Activated T-helper 1 cell treated with anti-CD3 and anti-CD28 coated beads, Interleukin-12 subunit alpha, Interleukin-12 subunit beta, Interleukin-2, Interleukin-4 antibody, amounts not matched to agents 30 ng/mL and 10 ng/mL and 1 ng/mL, durations not matched to agents 14 hours and 24 hours and 36 hours (primary cell): ENCODE measurements around the gene MEX3C. TPM values are rescaled to one million over a fixed set of nuclear protein-coding genes. Genes with fewer than 3 reads are reported as not detected.

Source experiments
- DNase-seq: peaks from one replicate; pipeline ENCODE4 v3.0.0; 2021; ENCODE audit warnings: low spot score
- H3K27ac Mint-ChIP-seq: one replicate; pipeline ENCODE4 v1.8.0; 2021; ENCODE audit warnings: mild to moderate bottlenecking, mixed read lengths
- H3K27me3 Mint-ChIP-seq: one replicate; pipeline ENCODE4 v1.8.0; 2022; ENCODE audit warnings: mild to moderate bottlenecking, moderate library complexity, mixed read lengths; ENCODE audit not compliant: insufficient read depth
- H3K36me3 Mint-ChIP-seq: one replicate; pipeline ENCODE4 v1.8.0; 2021; ENCODE audit warnings: low read depth, mixed read lengths
- H3K4me1 Mint-ChIP-seq: one replicate; pipeline ENCODE4 v1.8.0; 2021; ENCODE audit warnings: low read depth, mixed read lengths
- H3K4me3 Mint-ChIP-seq: one replicate; pipeline ENCODE4 v1.8.0; 2021; ENCODE audit warnings: mild to moderate bottlenecking, moderate library complexity, mixed read lengths
- H3K9me3 Mint-ChIP-seq: one replicate; pipeline ENCODE4 v1.8.0; 2021; ENCODE audit warnings: mixed read lengths
- intact Hi-C: fragments of 100-400 bp; cut with micrococcal nuclease; formaldehyde crosslinking; loops from one replicate; pipeline ENCODE4 v1.15.1; 2024
- total RNA-seq: library from RNA; stranded (reverse); gene quantifications from 2 replicates; pipeline ENCODE4 v1.2.3, GENCODE V29; 2022

MEX3C gene
- total RNA-seq, 1 donor from 2014 or later: 68.0 TPM

DNA sequence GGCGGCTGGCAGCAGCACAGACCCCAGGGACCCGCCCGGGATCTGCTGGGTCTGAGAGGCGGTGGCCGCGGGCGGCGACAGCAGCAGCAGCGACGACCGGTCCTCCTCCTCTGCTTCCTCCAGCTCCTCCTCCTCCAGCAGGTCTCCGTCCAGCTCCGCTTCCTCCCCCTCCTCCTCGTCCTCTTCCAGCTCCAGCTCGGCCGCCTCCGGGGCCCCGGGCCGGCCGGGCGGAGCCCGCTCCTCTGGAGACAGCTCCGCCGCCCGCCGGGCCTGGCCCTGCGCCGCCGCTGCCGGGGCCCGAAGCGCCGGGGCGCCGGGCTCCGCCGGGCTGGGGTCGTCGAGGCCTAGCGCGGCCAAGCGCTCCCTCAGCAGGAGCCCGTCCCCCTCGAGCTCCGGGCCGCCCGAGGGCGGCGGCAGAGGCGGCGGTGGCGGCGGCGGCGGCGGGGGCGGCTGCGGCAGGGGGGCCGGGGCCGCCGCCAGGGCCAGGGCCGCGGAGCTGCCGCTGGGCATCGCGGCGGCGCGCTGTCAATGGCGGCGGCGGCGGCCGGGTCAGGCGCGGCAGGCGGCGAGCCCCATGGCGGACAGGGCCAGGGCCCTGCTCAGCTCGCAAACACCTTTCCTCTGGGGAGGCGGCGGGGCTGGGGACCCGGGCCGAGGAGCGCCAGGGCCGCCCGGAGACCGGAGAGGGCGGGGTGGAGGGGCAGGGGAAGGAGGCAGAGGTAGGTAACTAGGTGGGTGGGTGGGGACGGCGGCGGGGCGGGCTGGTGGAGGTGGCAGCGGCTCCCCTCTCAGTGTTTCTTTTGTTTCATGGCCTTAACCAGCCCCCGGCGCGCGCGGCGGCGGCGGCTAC is 445 bp downstream of the MEX3C start:
- Mint-ChIP-seq H3K9me3 (no peaks in the 10 kb centered on the region), H3K27ac (peak overlapping the region; percentile 99), H3K36me3 (peaks cover 21% of the 10 kb centered on the region), H3K27me3 (no peaks in the 10 kb centered on the region), H3K4me1 (peaks cover 37% of the 10 kb centered on the region), H3K4me3 (peak overlapping the region; percentile 96)
- intact Hi-C loops: loop anchor here (1.0 to 5.0 kb wide), 14 partner anchors 9 to 1704 kb away; partner anchors contain the start of genes ACAA2, CXXC1, ELAC1 and MRO
- no peak for DNase-seq

GRCh38 chr18:51196118-51196810 is 1.2 kb downstream of the MEX3C start:
- Mint-ChIP-seq H3K27me3 (no peaks in the 10 kb centered on the region), H3K4me3 (peak overlapping the region; percentile 96), H3K27ac (peak overlapping the region; percentile 96), H3K36me3 (peaks cover 23% of the 10 kb centered on the region), H3K4me1 (peaks cover 44% of the 10 kb centered on the region), H3K9me3 (no peaks in the 10 kb centered on the region)
- intact Hi-C loops: loop anchor here (2.0 to 5.0 kb wide), 8 partner anchors 85 to 1703 kb away; partner anchors contain the start of genes ACAA2, CXXC1, ELAC1 and MRO
- DNase-seq: peak; percentile 34

DNA sequence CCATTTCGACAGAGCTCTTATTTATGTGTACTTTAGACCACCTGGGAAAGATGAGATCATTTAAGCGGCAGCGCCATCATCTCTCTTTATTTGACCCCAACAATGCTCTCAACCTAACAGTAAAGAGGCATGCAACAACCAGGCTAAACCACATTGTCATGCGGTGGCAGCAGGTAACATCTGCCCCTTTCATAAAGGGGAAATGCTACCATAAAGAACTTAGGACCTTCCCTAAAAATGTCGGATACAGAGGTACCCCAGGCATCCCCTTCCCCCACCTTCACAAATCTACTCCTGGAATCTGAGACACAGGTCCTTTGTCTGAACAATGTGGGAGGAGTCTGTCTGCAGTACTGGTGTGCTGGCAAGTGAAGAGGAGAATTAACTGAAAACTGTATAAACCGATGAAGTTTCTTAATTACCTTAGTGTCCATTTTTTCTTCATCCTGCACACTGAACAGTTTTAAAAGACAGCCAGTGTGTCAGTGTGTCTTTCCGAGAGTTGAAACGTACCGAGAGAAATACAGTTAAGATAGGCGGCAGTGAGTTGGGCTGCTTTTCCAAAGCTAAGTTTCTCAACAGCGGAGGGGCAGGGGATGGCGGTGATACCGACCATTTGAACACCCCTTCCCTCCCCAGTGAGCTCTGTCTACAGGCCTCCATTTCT is 1.9 kb downstream of the MEX3C start:
- H3K4me1 Mint-ChIP-seq: peaks cover 51% of the 10 kb centered on the region
- peak overlapping the region; percentile 96 for H3K27ac Mint-ChIP-seq
- peaks cover 27% of the 10 kb centered on the region for H3K36me3 Mint-ChIP-seq
- no peaks in the 10 kb centered on the region for H3K9me3 Mint-ChIP-seq
- intact Hi-C loops: loop anchor here (2.0 to 5.0 kb wide), 8 partner anchors 85 to 1703 kb away; partner anchors contain the start of genes ACAA2, CXXC1, ELAC1 and MRO
- peak; percentile 18 for DNase-seq
- no peaks in the 10 kb centered on the region for H3K27me3 Mint-ChIP-seq
- H3K4me3 Mint-ChIP-seq: peak overlapping the region; percentile 96

DNA sequence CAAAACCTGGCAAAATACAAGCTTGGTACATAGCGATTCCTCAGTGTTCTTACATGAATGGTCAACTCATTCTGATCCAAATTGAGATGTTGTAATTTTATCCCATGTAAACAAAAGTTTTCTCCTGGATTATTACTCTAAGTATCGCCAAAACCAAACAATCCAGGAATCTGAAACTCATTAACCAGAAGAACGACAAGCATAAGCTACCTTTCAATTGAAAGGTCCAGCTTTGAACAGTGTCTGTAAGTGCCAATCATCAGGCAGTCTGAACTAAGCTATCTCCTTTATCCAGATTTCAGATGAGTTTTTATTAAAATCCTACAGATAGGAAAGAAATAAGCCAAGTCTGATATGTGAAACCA is 2.4 kb downstream of the MEX3C start:
- peak overlapping the region; percentile 96 for H3K4me3 Mint-ChIP-seq
- DNase-seq: no peak
- H3K9me3 Mint-ChIP-seq: no peaks in the 10 kb centered on the region
- peaks cover 27% of the 10 kb centered on the region for H3K36me3 Mint-ChIP-seq
- peaks cover 54% of the 10 kb centered on the region for H3K4me1 Mint-ChIP-seq
- intact Hi-C loops: loop anchor here (5.0 kb wide), 6 partner anchors 143 to 1383 kb away; partner anchors contain the start of genes ACAA2, CXXC1, ELAC1 and MRO
- peak overlapping the region; percentile 96 for H3K27ac Mint-ChIP-seq
- H3K27me3 Mint-ChIP-seq: no peaks in the 10 kb centered on the region

DNA sequence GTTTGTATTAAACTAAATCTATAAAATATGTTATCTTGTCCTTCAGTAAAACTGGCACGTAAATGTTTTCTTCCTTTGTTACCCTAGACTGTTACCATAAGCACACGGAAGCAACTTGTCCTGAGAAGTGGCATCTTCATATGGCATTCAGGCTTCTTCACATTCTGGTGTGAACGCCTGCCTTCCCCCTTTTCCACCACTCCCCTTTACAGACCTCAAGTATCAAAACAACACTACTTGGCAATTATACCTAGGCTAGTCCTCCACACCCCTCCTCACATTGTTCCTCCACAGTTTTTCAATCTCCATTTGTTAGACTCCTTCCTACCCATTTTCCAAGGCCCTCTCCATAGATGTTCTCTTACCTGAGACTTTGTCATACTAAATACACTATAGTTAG is 2.9 kb downstream of the MEX3C start:
- Mint-ChIP-seq H3K27me3 (no peaks in the 10 kb centered on the region), H3K4me3 (peak overlapping the region; percentile 96), H3K9me3 (no peaks in the 10 kb centered on the region), H3K36me3 (peaks cover 27% of the 10 kb centered on the region), H3K4me1 (peaks cover 57% of the 10 kb centered on the region), H3K27ac (peak overlapping the region; percentile 96)
- no peak for DNase-seq
- intact Hi-C loops: loop anchor here (1.0 to 5.0 kb wide), 7 partner anchors 43 to 1382 kb away; partner anchors contain the start of genes ACAA2, CXXC1, ELAC1 and MRO

DNA sequence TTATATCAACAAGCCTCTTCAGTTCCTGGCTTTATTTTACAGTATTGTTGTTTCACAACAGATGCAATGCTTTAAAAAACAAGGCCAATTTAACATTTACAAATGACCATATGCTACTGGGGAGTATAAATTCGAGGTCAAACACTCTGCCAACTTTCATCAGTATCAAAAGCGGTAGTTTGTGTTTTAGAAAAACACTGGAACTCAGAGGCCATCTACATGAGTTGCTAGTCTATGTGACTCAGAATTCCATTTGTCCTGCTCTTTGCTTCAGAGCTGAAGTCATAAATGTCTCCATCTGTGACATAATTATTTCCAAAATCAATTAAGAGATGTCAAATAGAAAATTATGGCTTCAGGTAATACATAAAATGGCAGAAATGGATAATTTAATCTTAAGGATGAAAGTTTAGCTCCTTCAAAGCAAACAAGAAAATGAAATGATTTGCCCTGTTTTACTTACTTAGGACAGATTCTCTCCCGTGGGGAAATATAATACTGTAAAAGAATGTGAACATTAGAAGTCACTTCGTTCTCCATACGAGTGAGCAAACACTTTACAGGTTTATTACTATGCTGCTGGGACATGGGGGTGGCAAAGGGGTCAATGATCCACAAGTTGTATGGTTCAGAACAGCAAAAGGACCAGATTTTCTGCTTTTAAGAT is 3.7 kb downstream of the MEX3C start:
- intact Hi-C loops: loop anchor here (1.0 kb wide), 1 partner anchor 42 kb away; no protein-coding TSS in a partner anchor
- Mint-ChIP-seq H3K36me3 (peaks cover 25% of the 10 kb centered on the region), H3K4me1 (peaks cover 58% of the 10 kb centered on the region)

GRCh38 chr18:51192696-51193095 is 4.8 kb downstream of the MEX3C start:
- intact Hi-C loops: loop anchor here (1.0 kb wide), 1 partner anchor 9 kb away; no protein-coding TSS in a partner anchor
- Mint-ChIP-seq H3K27me3 (no peaks in the 10 kb centered on the region), H3K36me3 (peaks cover 28% of the 10 kb centered on the region), H3K4me1 (peaks cover 67% of the 10 kb centered on the region), H3K4me3 (peak overlapping the region; percentile 60), H3K27ac (peak overlapping the region; percentile 71), H3K9me3 (no peaks in the 10 kb centered on the region)
- no peak for DNase-seq

More for the DNA sequence above, 3.7 kb downstream of the MEX3C start:
- no peak for DNase-seq
- H3K9me3 Mint-ChIP-seq: no peaks in the 10 kb centered on the region
- no peak overlapping the region for H3K27ac Mint-ChIP-seq
- no peaks in the 10 kb centered on the region for H3K27me3 Mint-ChIP-seq
- peak overlapping the region; percentile 75 for H3K4me3 Mint-ChIP-seq

GRCh38 chr18:51192026-51192425 is 5.5 kb downstream of the MEX3C start:
- Mint-ChIP-seq H3K36me3 (peaks cover 30% of the 10 kb centered on the region), H3K9me3 (no peaks in the 10 kb centered on the region), H3K4me1 (peaks cover 74% of the 10 kb centered on the region), H3K4me3 (no peak overlapping the region), H3K27ac (no peak overlapping the region), H3K27me3 (no peaks in the 10 kb centered on the region)
- intact Hi-C loops: loop anchor here (1.0 kb wide), 1 partner anchor 9 kb away; no protein-coding TSS in a partner anchor
- no peak for DNase-seq

GRCh38 chr18:51191128-51191717 is 6.3 kb downstream of the MEX3C start:
- Mint-ChIP-seq H3K9me3 (no peaks in the 10 kb centered on the region), H3K27ac (peak overlapping the region; percentile 49), H3K4me3 (peak overlapping the region; percentile 9)

GRCh38 chr18:51190000-51190399 is 7.5 kb downstream of the MEX3C start:
- Mint-ChIP-seq H3K27ac (no peak overlapping the region), H3K36me3 (peaks cover 33% of the 10 kb centered on the region), H3K4me3 (no peak overlapping the region), H3K27me3 (no peaks in the 10 kb centered on the region), H3K4me1 (peaks cover 78% of the 10 kb centered on the region), H3K9me3 (no peaks in the 10 kb centered on the region)
- no peak for DNase-seq
- intact Hi-C loops: no loop called here

More at GRCh38 chr18:51191128-51191717, 6.3 kb downstream of the MEX3C start:
- no peak for DNase-seq
- intact Hi-C loops: loop anchor here (1.0 kb wide), 1 partner anchor 37 kb away; no protein-coding TSS in a partner anchor
- H3K36me3 Mint-ChIP-seq: peaks cover 34% of the 10 kb centered on the region
- H3K27me3 Mint-ChIP-seq: no peaks in the 10 kb centered on the region
- peaks cover 82% of the 10 kb centered on the region for H3K4me1 Mint-ChIP-seq

DNA sequence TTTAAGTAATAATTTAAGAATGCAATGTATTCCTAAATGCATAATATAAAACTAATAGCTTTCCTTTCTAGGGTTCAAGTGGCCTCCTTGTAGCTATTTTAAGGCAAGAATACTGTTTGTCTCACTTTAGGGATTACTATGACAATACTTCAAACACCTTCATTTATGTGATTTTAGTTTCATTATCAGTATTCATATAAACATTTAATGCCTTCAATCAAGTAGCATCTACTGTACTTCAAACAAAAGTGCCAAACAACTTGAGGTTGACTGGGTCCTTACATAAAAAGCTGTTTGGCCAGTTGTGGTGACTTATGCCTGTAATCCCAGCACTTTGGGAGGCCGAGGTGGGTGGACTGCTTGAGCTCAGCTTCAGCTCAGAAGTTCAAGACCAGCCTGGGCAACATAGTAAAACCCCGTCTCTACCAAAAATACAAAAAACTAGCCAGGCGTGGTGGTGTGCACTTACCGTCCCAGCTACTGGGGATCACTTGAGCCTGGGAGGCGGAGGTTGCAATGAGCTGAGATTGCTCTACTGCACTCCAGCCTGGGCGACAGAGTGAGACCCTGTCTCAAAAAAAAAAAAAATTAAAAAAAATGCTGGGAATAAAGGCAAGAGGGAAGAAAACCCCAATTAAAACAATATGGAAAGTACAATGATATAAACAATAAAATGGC is 9.3 kb downstream of the MEX3C start:
- no peak for DNase-seq
- no peak overlapping the region for H3K27ac Mint-ChIP-seq
- no peaks in the 10 kb centered on the region for H3K9me3 Mint-ChIP-seq
- H3K36me3 Mint-ChIP-seq: peaks cover 34% of the 10 kb centered on the region
- H3K4me1 Mint-ChIP-seq: peaks cover 72% of the 10 kb centered on the region
- intact Hi-C loops: loop anchor here (1.0 kb wide), 1 partner anchor 9 kb away; the partner anchor contains the start of gene MEX3C
- H3K27me3 Mint-ChIP-seq: no peaks in the 10 kb centered on the region
- peak overlapping the region; percentile 30 for H3K4me3 Mint-ChIP-seq
